ENCODE measurements around the gene ERF. TPM values are rescaled to one million over a fixed set of nuclear protein-coding genes. Genes with fewer than 3 reads are reported as not detected.

ERF gene
- total RNA-seq, 1 donor from 2014 or later: 33.5 TPM

- intact Hi-C loops (cut with micrococcal nuclease): no loop called here
- H3K9me3 ChIP-seq (replicated peaks): no peaks in the 10 kb centered on the region
- H3K4me1 ChIP-seq: peaks cover 63% of the 10 kb centered on the region
- H3K27ac ChIP-seq (replicated peaks): peak overlapping the region; percentile 91
- H3K27me3 ChIP-seq (ENCODE audit: low read depth): no peaks in the 10 kb centered on the region
- TF ChIP-seq CTCF (IDR thresholded peaks at IDR 0.05; ENCODE audit: borderline replicate concordance): no peak
- no peak overlapping the region for H3K4me3 ChIP-seq
- peaks cover 32% of the 10 kb centered on the region for H3K36me3 ChIP-seq
- DNase-seq: no peak
Measured at GRCh38 chr19:42271861-42272534, 17.1 kb upstream of the ERF start.

DNA sequence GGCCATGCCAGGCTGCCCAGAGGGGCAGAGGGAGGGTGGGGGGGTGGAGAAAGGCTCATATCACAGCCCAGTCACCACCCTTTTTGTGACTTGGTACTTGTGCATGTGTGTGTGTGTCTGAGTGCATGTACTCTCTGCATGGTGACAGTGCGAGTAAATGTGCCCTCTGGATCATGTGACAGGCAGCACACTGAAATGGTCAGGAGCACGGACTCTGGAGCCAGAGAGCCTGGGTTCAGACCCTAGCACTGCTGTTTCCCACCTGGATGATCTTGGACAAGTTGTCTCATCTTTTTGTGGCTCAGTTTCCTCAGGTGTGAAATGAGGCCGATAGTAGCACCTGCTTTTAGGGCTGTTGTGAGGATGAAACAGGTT lies 16.1 kb upstream of the ERF start:
- no peaks in the 10 kb centered on the region for H3K9me3 ChIP-seq (replicated peaks)
- no peaks in the 10 kb centered on the region for H3K27me3 ChIP-seq (ENCODE audit: low read depth)
- no peak for TF ChIP-seq CTCF (IDR thresholded peaks at IDR 0.05; ENCODE audit: borderline replicate concordance)
- no peak for DNase-seq
- peak overlapping the region; percentile 91 for H3K27ac ChIP-seq (replicated peaks)
- intact Hi-C loops (cut with micrococcal nuclease): no loop called here
- peaks cover 32% of the 10 kb centered on the region for H3K36me3 ChIP-seq
- peak overlapping the region; percentile 71 for H3K4me3 ChIP-seq
- H3K4me1 ChIP-seq: peaks cover 54% of the 10 kb centered on the region

- H3K4me1 ChIP-seq: peaks cover 48% of the 10 kb centered on the region
- intact Hi-C loops (cut with micrococcal nuclease): no loop called here
- peak overlapping the region; percentile 71 for H3K4me3 ChIP-seq
- H3K36me3 ChIP-seq: peaks cover 32% of the 10 kb centered on the region
- H3K9me3 ChIP-seq (replicated peaks): no peaks in the 10 kb centered on the region
- no peaks in the 10 kb centered on the region for H3K27me3 ChIP-seq (ENCODE audit: low read depth)
- TF ChIP-seq CTCF (IDR thresholded peaks at IDR 0.05; ENCODE audit: borderline replicate concordance): no peak
- H3K27ac ChIP-seq (replicated peaks): peak overlapping the region; percentile 91
- DNase-seq: no peak
Measured at GRCh38 chr19:42270346-42271044, 15.6 kb upstream of the ERF start.

DNA sequence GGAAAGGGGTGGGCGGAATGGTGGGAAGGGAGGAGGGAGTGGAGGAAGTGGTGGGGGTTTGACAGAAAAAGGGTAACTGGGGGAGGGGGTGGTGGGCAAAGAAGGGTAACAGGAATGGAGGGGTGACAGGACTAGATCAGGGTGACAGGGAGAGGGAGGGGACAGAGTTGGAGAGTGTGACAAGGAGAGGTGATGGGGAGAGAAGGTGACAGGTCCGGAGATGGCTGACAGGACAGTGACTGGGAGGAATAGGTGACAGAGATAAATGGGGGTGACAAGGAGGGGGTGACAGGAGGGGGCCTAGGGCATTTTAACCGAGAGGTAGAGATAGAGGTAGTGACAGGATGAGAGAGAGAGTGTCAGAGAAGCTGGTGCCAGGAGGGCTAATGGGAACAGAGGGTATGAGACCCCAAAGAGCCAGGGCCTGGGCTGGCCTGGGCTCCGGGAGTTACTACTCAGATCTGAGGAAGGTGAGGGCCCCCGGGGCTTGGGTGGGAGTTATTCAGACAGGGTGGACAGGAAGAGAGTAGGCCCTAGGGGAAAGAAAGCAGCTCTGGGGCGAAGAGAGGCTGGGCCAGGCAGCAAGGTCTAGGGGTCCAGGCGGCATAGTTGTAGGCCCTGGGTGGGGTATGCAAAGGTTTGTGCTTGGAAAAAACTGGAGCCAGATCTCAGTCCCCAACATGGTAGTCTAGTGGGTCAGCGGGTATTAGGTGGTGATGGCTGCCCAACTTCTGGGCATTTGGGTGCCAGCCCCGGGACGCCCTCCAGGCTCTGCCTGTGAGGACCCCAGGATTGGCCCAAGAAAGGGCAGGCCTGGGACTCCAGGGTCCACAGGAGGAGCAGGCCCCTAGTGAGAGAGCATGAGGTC lies 14.8 kb upstream of the ERF start:
- no peaks in the 10 kb centered on the region for H3K27me3 ChIP-seq (ENCODE audit: low read depth)
- H3K4me3 ChIP-seq: peak overlapping the region; percentile 71
- peaks cover 41% of the 10 kb centered on the region for H3K4me1 ChIP-seq
- DNase-seq: no peak
- intact Hi-C loops (cut with micrococcal nuclease): no loop called here
- peaks cover 29% of the 10 kb centered on the region for H3K36me3 ChIP-seq
- no peaks in the 10 kb centered on the region for H3K9me3 ChIP-seq (replicated peaks)
- TF ChIP-seq CTCF (IDR thresholded peaks at IDR 0.05; ENCODE audit: borderline replicate concordance): no peak
- peak overlapping the region; percentile 91 for H3K27ac ChIP-seq (replicated peaks)

DNA sequence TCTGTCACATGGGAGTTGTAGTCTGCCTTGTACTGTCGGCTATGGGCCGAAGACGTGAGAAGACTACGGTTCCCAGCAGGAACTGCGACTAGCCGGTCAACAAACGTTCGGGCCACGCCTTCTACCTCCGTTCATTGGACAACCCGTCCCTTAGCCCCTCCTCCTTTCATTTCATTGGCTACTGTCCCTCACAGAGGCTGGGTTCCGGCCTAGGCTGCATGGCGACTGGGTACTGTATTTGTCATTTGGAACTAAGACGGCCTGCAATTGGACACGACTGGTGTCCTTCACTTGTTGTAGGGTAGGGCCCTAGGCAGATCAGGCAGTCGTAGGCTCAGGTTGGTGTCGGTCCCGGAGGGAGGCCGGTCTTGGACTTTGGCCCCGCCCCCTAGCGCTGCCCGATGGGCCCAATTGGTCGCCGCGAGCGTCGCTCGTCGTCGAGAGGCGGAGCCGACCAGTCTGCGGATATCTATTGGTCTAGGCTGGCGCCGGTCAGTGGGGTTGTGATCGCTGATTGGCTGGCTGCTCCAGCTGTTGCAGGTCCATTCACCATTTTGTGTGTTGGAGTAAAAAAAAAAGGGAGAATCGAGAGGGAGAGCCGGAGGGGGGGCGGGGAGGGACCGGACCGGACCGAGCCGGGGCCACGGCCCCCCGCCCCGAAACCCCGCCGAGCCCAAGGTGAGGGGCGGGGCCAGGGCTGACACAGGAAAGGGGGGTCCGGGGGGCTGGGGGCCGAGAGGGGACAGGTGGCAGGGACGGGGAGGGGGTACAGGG lies 14.0 kb upstream of the ERF start, which contains the start of gene CIC:
Gene CIC, plus strand, starts transcription at position 549 of the 774 bp plus-strand sequence. CDS start 2,532 bp downstream, outside the sequence.
- intact Hi-C loops (cut with micrococcal nuclease): no loop called here
- no peak for TF ChIP-seq CTCF (IDR thresholded peaks at IDR 0.05; ENCODE audit: borderline replicate concordance)
- no peaks in the 10 kb centered on the region for H3K9me3 ChIP-seq (replicated peaks)
- no peaks in the 10 kb centered on the region for H3K27me3 ChIP-seq (ENCODE audit: low read depth)
- H3K4me1 ChIP-seq: peaks cover 33% of the 10 kb centered on the region
- peak; percentile 99 for DNase-seq
- H3K36me3 ChIP-seq: peaks cover 21% of the 10 kb centered on the region
- H3K4me3 ChIP-seq: peak within 1 kb of the TSS; percentile 80
- peak within 1 kb of the TSS; percentile 99 for H3K27ac ChIP-seq (replicated peaks)
